ENCODE results near the gene CRLF3.
"Not testable (repeated sequence)": the region's sequence is repeated elsewhere in the genome, so short reads cannot be mapped to it uniquely, and the experiment has no call there.

CRLF3 gene

GRCh38 chr17:30788918-30789317, 35.6 kb downstream of the CRLF3 start:
- no peak overlapping the region for H3K27ac ChIP-seq (ENCODE audit: low read depth, low read length, severe bottlenecking)
- WGBS, 2 experiments (ENCODE audit: insufficient coverage in 2 of 2) = 100% methylated on average over 1 of the region's 2 CpGs
- H3K4me1 ChIP-seq (ENCODE audit: control insufficient read depth, insufficient read depth, low read length, poor library complexity, severe bottlenecking) = no peaks in the 10 kb centered on the region
- H3K36me3 ChIP-seq (ENCODE audit: control insufficient read depth, insufficient read depth, low read length) = peaks cover 90% of the 10 kb centered on the region
- no peaks in the 10 kb centered on the region for H3K9me3 ChIP-seq (ENCODE audit: control insufficient read depth, low read length)
- H3K4me3 ChIP-seq (ENCODE audit: extremely low read depth, insufficient read depth, low read length, poor library complexity, severe bottlenecking) = no peak overlapping the region

- Histone ChIP-seq H3K9me3 (ENCODE audit: control insufficient read depth, low read length) (no peaks in the 10 kb centered on the region), H3K4me3 (ENCODE audit: extremely low read depth, insufficient read depth, low read length, poor library complexity, severe bottlenecking) (no peak overlapping the region), H3K27ac (ENCODE audit: low read depth, low read length, severe bottlenecking) (no peak overlapping the region), H3K36me3 (ENCODE audit: control insufficient read depth, insufficient read depth, low read length) (peaks cover 70% of the 10 kb centered on the region), H3K4me1 (ENCODE audit: control insufficient read depth, insufficient read depth, low read length, poor library complexity, severe bottlenecking) (no peaks in the 10 kb centered on the region)
- WGBS, 2 experiments (ENCODE audit: insufficient coverage in 2 of 2) = 100% methylated on average over 2 of the region's 2 CpGs; no CpG with 5 or more reads in 1 of the 2 experiments
Observed at GRCh38 chr17:30782206-30782605, 42.3 kb downstream of the CRLF3 start.

DNA sequence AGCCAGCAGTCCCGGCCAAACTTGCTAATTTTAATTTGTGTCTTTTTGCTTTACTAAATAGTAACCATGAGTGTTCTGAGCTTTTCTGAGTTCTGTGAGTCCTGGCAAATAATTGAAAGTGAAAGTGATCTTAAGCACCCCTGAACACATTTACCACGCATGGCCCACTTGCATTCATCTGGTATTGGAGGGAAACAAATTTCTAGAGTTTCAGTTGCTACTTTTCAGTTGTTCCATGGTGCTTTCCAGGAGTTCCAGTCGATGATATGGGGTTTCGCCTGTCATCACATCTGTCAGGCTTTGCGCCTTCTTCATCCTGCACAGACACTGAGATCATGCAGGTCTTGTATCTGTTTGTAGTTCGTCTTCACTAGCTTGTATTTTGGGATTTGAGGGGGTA, 44.1 kb downstream of the CRLF3 start:
- Histone ChIP-seq H3K4me3 (ENCODE audit: extremely low read depth, insufficient read depth, low read length, poor library complexity, severe bottlenecking) (no peak overlapping the region), H3K36me3 (ENCODE audit: control insufficient read depth, insufficient read depth, low read length) (peaks cover 62% of the 10 kb centered on the region), H3K9me3 (ENCODE audit: control insufficient read depth, low read length) (no peaks in the 10 kb centered on the region), H3K27ac (ENCODE audit: low read depth, low read length, severe bottlenecking) (no peak overlapping the region), H3K4me1 (ENCODE audit: control insufficient read depth, insufficient read depth, low read length, poor library complexity, severe bottlenecking) (no peaks in the 10 kb centered on the region)
- 94 to 100% methylated on average over 4 of the region's 6 CpGs for WGBS, 2 experiments (ENCODE audit: insufficient coverage in 2 of 2)

DNA sequence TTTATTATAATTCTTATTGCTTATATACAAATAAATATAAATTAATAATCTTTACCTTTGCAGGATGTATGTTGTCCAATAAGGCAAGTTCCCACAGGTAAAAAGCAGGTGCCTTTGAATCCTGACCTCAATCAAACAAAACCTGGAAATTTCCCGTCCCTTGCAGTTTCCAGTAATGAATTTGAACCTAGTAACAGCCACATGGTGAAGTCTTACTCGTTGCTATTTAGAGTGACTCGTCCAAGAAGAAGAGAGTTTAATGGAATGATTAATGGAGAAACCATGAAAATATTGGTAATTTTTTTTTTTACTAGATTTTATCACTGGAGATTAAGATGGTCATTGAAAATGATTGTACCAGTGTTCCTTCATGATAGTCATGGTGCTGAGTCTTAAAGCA, 55.7 kb downstream of the CRLF3 start:
- peaks cover 52% of the 10 kb centered on the region for H3K36me3 ChIP-seq (ENCODE audit: control insufficient read depth, insufficient read depth, low read length)
- not testable (repeated sequence) for H3K4me3 ChIP-seq (ENCODE audit: extremely low read depth, insufficient read depth, low read length, poor library complexity, severe bottlenecking); H3K4me1 ChIP-seq (ENCODE audit: control insufficient read depth, insufficient read depth, low read length, poor library complexity, severe bottlenecking); H3K9me3 ChIP-seq (ENCODE audit: control insufficient read depth, low read length); H3K27ac ChIP-seq (ENCODE audit: low read depth, low read length, severe bottlenecking)
- no CpG with 5 or more reads among the region's 3 CpGs for WGBS, 2 experiments (ENCODE audit: insufficient coverage in 2 of 2)

DNA sequence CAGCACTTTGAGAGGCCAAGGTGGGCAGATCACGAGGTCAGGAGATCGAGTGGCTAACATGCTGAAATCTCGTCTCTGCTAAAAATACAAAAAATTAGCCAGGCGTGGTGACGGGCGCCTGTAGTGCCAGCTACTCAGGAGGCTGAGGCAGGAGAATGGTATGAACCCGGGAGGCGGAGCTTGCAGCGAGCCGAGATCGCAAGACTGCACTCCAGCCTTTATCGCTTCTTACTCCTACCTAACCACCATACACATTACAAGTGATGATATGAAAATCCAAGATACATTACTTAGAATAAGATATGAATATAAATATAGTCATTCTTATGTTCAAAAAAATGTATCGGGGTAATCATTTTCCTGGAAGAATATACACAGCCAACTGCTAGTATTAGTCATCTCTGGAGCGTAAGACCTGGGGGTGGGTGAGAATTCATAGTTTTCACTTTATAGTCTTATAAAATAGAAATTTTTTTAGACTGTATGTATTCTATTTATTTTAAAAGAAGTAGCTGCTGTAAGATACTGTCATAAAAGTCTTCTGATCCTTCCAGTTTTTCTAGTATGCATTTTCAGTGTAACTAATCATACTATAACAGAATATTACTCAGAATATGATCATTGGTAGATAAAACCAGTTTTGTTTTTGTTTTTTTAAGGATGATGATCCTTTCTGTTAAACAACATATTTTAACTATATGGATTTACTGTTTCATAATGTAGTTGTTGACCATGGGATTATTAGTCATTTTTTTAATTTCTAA, 56.7 kb downstream of the CRLF3 start:
- peaks cover 49% of the 10 kb centered on the region for H3K36me3 ChIP-seq (ENCODE audit: control insufficient read depth, insufficient read depth, low read length)
- H3K9me3 ChIP-seq (ENCODE audit: control insufficient read depth, low read length); H3K27ac ChIP-seq (ENCODE audit: low read depth, low read length, severe bottlenecking); H3K4me3 ChIP-seq (ENCODE audit: extremely low read depth, insufficient read depth, low read length, poor library complexity, severe bottlenecking); H3K4me1 ChIP-seq (ENCODE audit: control insufficient read depth, insufficient read depth, low read length, poor library complexity, severe bottlenecking): not testable (repeated sequence)
- WGBS, 2 experiments (ENCODE audit: insufficient coverage in 2 of 2) = 97 to 98% methylated on average over 5 to 6 of the region's 14 CpGs

GRCh38 chr17:30761060-30761459, 63.4 kb downstream of the CRLF3 start:
- no peaks in the 10 kb centered on the region for H3K9me3 ChIP-seq (ENCODE audit: control insufficient read depth, low read length)
- H3K27ac ChIP-seq (ENCODE audit: low read depth, low read length, severe bottlenecking) = no peak overlapping the region
- no peak overlapping the region for H3K4me3 ChIP-seq (ENCODE audit: extremely low read depth, insufficient read depth, low read length, poor library complexity, severe bottlenecking)
- no peaks in the 10 kb centered on the region for H3K4me1 ChIP-seq (ENCODE audit: control insufficient read depth, insufficient read depth, low read length, poor library complexity, severe bottlenecking)
- peaks cover 50% of the 10 kb centered on the region for H3K36me3 ChIP-seq (ENCODE audit: control insufficient read depth, insufficient read depth, low read length)

GRCh38 chr17:30753291-30753690, 71.2 kb downstream of the CRLF3 start:
- WGBS, 2 experiments (ENCODE audit: insufficient coverage in 2 of 2) = 93 to 97% methylated on average over 8 to 10 of the region's 10 CpGs
- H3K36me3 ChIP-seq (ENCODE audit: control insufficient read depth, insufficient read depth, low read length) = peaks cover 60% of the 10 kb centered on the region
- H3K9me3 ChIP-seq (ENCODE audit: control insufficient read depth, low read length); H3K4me3 ChIP-seq (ENCODE audit: extremely low read depth, insufficient read depth, low read length, poor library complexity, severe bottlenecking); H3K4me1 ChIP-seq (ENCODE audit: control insufficient read depth, insufficient read depth, low read length, poor library complexity, severe bottlenecking); H3K27ac ChIP-seq (ENCODE audit: low read depth, low read length, severe bottlenecking): not testable (repeated sequence)

GRCh38 chr17:30750982-30751381, 73.5 kb downstream of the CRLF3 start:
- H3K4me3 ChIP-seq (ENCODE audit: extremely low read depth, insufficient read depth, low read length, poor library complexity, severe bottlenecking); H3K4me1 ChIP-seq (ENCODE audit: control insufficient read depth, insufficient read depth, low read length, poor library complexity, severe bottlenecking); H3K9me3 ChIP-seq (ENCODE audit: control insufficient read depth, low read length); H3K27ac ChIP-seq (ENCODE audit: low read depth, low read length, severe bottlenecking): not testable (repeated sequence)
- 100% methylated on average over 3 to 6 of the region's 11 CpGs for WGBS, 2 experiments (ENCODE audit: insufficient coverage in 2 of 2)
- H3K36me3 ChIP-seq (ENCODE audit: control insufficient read depth, insufficient read depth, low read length) = peaks cover 61% of the 10 kb centered on the region

DNA sequence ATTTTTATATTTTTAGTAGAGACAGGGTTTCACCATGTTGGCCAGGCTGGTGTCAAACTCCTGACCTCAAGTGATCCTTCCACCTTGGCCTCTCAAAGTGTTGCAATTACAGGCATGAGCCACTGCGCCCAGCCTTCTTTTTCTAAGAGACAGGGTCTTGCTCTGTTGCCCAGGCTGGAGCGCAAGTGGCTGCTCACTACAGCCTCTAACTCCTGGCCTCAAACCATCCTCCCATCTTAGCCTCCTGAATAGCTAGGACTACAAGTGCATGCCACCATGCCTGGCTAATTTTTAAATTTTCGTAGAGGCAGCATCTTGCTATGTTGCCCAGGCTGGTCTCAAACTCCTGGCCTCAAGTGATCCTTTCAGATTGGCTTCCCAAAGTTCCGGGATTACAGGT, 76.9 kb downstream of the CRLF3 start:
- peaks cover 52% of the 10 kb centered on the region for H3K36me3 ChIP-seq (ENCODE audit: control insufficient read depth, insufficient read depth, low read length)
- 71 to 100% methylated on average over 1 of the region's 4 CpGs for WGBS, 2 experiments (ENCODE audit: insufficient coverage in 2 of 2)
- H3K9me3 ChIP-seq (ENCODE audit: control insufficient read depth, low read length); H3K4me3 ChIP-seq (ENCODE audit: extremely low read depth, insufficient read depth, low read length, poor library complexity, severe bottlenecking); H3K27ac ChIP-seq (ENCODE audit: low read depth, low read length, severe bottlenecking); H3K4me1 ChIP-seq (ENCODE audit: control insufficient read depth, insufficient read depth, low read length, poor library complexity, severe bottlenecking): not testable (repeated sequence)

GRCh38 chr17:30742669-30743068, 81.8 kb downstream of the CRLF3 start:
- not testable (repeated sequence) for H3K9me3 ChIP-seq (ENCODE audit: control insufficient read depth, low read length); H3K27ac ChIP-seq (ENCODE audit: low read depth, low read length, severe bottlenecking); H3K4me3 ChIP-seq (ENCODE audit: extremely low read depth, insufficient read depth, low read length, poor library complexity, severe bottlenecking); H3K4me1 ChIP-seq (ENCODE audit: control insufficient read depth, insufficient read depth, low read length, poor library complexity, severe bottlenecking)
- H3K36me3 ChIP-seq (ENCODE audit: control insufficient read depth, insufficient read depth, low read length) = peaks cover 37% of the 10 kb centered on the region
- no CpG with 5 or more reads among the region's 1 CpG for WGBS, 2 experiments (ENCODE audit: insufficient coverage in 2 of 2)

DNA sequence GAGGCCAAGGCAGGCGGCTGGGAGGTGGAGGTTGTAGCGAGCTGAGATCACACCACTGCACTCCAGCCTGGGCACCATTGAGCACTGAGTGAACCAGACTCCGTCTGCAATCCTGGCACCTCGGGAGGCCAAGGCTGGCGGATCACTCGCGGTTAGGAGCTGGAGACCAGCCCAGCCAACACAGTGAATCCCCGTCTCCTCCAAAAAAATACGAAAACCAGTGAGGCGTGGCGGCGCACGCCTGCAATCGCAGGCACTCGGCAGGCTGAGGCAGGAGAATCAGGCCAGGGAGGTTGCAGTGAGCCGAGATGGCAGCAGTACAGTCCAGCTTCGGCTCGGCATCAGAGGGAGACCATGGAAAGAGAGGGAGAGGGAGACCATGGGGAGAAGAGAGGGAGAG, 88.1 kb downstream of the CRLF3 start:
- 94 to 97% methylated on average over 12 to 15 of the region's 18 CpGs for WGBS, 2 experiments (ENCODE audit: insufficient coverage in 2 of 2)
- not testable (repeated sequence) for H3K27ac ChIP-seq (ENCODE audit: low read depth, low read length, severe bottlenecking); H3K9me3 ChIP-seq (ENCODE audit: control insufficient read depth, low read length); H3K4me3 ChIP-seq (ENCODE audit: extremely low read depth, insufficient read depth, low read length, poor library complexity, severe bottlenecking); H3K4me1 ChIP-seq (ENCODE audit: control insufficient read depth, insufficient read depth, low read length, poor library complexity, severe bottlenecking)
- peaks cover 33% of the 10 kb centered on the region for H3K36me3 ChIP-seq (ENCODE audit: control insufficient read depth, insufficient read depth, low read length)

Measured in mesodermal cell (in vitro differentiated cells).